ENCODE data around the gene DDX43.

The DDX43 gene

DNA sequence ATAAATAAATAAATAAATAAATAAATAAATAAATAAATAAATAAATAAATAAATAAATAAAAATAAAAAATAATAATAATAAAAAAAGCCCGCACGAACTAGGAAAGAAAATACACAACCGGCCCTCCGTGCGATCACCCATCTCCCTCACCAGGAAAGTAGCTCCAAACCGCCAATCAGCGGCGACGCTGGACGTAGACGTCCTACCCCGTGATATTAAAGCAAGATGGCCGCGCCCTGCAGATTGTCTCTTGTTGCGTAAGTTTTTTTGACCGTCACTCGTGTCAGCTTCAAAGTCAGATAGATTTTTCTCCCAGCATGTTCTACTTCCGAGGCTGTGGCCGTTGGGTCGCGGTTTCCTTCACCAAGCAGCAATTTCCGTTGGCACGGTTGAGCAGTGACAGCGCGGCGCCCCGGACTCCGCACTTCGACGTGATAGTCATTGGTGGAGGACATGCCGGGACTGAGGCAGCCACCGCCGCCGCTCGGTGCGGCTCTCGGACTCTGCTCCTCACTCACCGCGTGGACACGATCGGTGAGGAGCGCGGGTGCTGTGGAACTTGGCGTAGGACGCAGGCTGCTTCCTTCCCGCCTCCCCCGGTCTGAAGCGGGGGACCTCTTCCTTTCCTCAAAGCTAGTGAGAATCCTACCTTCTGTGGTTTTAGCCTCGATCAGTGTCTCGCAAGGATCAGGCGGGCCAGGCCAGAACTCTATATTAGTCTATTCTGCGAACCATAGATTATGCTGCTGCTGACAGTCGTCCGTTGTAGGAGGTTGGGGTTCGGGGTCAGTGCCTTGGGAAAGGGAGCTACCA, 67.1 kb downstream of the DDX43 start, which contains the start of gene MTO1:
Gene MTO1, plus strand, starts transcription at position 201 of the 814 bp plus-strand sequence. Its CDS starts 118 bp downstream, at position 319.
- peak within 1 kb of the TSS; percentile 92 for H3K27ac ChIP-seq

More for the DNA sequence above, 67.1 kb downstream of the DDX43 start, which contains the start of gene MTO1:
- TF ChIP-seq, protein P1, sequence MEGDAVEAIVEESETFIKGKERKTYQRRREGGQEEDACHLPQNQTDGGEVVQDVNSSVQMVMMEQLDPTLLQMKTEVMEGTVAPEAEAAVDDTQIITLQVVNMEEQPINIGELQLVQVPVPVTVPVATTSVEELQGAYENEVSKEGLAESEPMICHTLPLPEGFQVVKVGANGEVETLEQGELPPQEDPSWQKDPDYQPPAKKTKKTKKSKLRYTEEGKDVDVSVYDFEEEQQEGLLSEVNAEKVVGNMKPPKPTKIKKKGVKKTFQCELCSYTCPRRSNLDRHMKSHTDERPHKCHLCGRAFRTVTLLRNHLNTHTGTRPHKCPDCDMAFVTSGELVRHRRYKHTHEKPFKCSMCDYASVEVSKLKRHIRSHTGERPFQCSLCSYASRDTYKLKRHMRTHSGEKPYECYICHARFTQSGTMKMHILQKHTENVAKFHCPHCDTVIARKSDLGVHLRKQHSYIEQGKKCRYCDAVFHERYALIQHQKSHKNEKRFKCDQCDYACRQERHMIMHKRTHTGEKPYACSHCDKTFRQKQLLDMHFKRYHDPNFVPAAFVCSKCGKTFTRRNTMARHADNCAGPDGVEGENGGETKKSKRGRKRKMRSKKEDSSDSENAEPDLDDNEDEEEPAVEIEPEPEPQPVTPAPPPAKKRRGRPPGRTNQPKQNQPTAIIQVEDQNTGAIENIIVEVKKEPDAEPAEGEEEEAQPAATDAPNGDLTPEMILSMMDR (conservative IDR thresholded peaks at IDR 0.05), result no peak
- no peak for TF ChIP-seq ZFX (IDR thresholded peaks at IDR 0.05)

All from C4-2B (cell line).